GM12801 (cell line): ENCODE data around the gene PSMG1.

ENCODE experiments used
- CTCF ChIP-seq: IDR thresholded peaks from one replicate; pipeline ENCODE4 v1.5.1; 2011; ENCODE audit warnings: control low read depth; ENCODE audit not compliant: insufficient read length; ENCODE audit errors: extremely low read depth

Gene PSMG1

GRCh38 chr21:39217356-39218081 is 34.3 kb upstream of the PSMG1 start:
- no peak for TF ChIP-seq CTCF

DNA sequence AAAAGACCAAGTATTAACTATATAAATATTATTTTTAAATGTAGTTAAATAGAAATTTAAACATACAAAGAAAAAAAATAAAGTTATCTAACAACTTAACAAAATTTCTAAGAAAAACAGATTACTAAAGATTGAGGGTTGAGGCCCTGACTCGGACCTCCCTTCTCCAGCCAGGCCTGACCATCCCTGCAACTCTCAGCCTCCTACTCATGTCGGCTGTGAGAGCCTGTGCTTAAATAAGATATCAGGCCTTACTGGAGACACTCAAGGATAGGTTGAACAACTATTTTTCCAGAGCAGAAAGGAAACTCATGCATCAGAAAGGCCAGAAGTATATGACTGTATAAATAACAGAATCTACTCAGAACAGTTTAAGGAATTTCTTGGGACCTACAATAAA is 33.0 kb upstream of the PSMG1 start:
- TF ChIP-seq CTCF = no peak

DNA sequence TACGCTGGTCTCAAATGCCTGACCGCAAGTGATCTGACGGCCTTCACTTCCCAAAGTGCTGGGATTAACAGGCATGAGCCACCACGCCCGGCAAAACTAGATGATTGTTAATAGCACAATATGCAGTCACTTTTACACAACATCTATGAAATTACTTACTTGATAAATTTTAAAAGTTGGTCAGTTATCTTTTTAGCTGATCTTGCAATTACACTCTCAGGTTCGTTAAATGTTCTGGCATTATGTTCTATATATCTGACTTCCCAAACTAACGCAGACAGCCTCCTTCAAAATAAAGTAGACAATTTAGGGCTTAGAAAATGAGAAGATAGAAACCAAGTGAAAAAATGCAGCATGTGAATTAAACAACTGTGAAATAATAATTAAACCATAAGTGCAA is 31.8 kb upstream of the PSMG1 start:
- no peak for TF ChIP-seq CTCF

DNA sequence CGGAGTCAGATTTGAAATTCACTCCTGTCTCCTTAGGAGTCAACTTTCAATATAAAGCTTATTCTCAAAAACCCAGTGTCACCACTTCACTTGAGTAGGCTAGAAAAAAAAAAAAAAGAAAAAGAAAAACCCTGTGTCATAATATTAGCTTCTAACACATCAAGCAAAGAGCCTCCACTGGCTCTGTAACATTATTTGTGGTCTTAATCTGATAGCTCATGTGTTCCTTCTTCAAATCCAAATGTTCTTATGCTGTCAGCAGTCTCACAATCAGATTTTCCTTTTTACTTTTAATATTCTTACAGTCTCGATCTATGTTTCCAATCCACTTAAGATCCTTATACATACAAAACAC is 26.1 kb upstream of the PSMG1 start:
- TF ChIP-seq CTCF = no peak

DNA sequence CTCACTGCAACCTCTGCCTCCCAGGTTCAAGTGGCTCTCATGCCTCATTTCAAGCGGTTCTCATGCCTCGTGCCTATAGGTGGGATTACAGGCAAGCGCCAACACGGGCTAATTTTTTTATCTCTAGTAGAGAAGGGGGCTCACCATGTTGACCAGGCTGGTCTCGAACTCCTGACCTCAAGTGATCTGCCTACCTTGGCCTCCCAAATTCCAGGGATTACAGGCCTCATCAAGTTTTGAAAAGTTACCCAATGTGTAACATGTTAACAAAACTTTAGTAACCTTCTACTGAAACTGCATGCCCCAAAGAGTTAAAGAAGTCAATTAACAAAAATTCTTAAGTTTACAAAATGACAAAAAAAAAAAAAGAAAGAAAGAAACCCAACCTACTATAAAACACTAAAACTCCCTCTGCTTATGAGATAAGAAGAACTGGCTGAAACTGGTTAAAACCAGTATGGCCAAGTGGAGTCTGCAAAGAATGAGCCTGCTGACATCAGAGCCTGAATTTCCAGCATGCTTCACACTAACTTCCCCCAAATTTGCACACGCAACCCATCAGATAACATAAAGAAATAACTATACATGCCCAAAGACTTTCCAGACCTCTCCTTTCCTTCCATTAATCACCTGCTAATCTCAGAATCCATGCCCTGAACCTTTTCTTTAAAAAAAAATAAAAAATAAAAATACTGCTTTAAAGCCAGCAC is 25.5 kb upstream of the PSMG1 start:
- no peak for TF ChIP-seq CTCF

DNA sequence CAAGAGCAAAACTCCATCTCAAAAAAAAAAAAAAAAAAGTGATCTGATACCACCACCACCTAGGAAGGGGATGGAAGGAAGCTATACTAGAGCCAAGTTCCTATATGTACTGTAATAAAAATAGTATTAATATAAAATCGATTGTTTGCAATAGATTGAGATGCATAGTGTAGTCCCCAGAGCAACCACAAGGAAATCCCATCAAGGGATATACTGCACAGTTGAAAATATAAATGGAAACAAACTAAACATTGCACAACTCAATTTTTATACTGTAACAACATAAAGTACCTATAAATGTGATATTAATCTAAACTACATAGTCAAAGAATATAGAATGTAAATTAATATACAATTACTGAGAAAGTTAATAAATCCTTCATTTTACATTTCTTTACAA is 20.9 kb upstream of the PSMG1 start:
- TF ChIP-seq CTCF = no peak

DNA sequence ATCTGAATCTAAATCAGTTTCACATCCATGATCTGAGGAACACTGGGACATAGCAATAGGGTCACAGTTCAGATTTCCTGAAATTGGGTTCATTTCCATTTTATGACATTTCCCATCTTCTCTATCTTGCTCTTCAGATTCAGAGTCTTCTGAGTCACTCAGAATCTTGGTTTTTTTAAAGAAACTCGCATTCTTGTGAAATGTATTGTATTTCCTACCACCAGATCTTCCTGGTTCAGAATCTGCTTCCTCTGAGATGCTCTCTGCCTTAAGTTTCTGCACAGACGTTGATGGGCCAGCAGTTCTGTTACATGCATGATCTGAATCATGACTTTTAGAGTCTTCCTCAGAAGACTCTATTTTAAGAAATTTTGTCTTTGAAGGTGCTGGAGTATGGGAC is 15.5 kb upstream of the PSMG1 start:
- no peak for TF ChIP-seq CTCF
